SK-N-SH treated with all-trans-retinoic acid at 6 μM for 48 hours (cell line): ENCODE data around the gene SNAPC4.

Experiments
- ATAC-seq: fragments of 200-7000 bp; cut with Tn5 transposase; 3 replicates; pipeline ENCODE4 v1.9.1; 2020; ENCODE audit warnings: mild to moderate bottlenecking, moderate library complexity
- ARNTL ChIP-seq: fragments of 450-650 bp; formaldehyde crosslinking; IDR thresholded peaks from 2 replicates; pipeline ENCODE4 v1.5.0; 2020; ENCODE audit warnings: low read depth, mild to moderate bottlenecking, moderate library complexity, borderline replicate concordance
- CSDC2 ChIP-seq: fragments of 250-450 bp; sonication (Bioruptor Pico); IDR thresholded peaks from 2 replicates; pipeline ENCODE4 v1.5.0; 2020; ENCODE audit warnings: mild to moderate bottlenecking, moderate library complexity
- ESRRG ChIP-seq: fragments of 250-450 bp; sonication (Bioruptor Pico); IDR thresholded peaks from 2 replicates; pipeline ENCODE4 v1.6.1; 2021; ENCODE audit warnings: mild to moderate bottlenecking
- GLIS3 ChIP-seq: fragments of 250-450 bp; sonication (Bioruptor Pico); IDR thresholded peaks from 2 replicates; pipeline ENCODE4 v1.5.0; 2020; ENCODE audit warnings: mild to moderate bottlenecking, moderate library complexity
- OSR1 ChIP-seq: fragments of 250-450 bp; sonication (Bioruptor Pico); IDR thresholded peaks from 2 replicates; pipeline ENCODE4 v1.8.0; 2022; ENCODE audit warnings: moderate library complexity, mild to moderate bottlenecking, inconsistent platforms
- PPARA ChIP-seq: fragments of 250-450 bp; sonication (Bioruptor Pico); IDR thresholded peaks from 2 replicates; pipeline ENCODE4 v1.5.0; 2020; ENCODE audit warnings: mild to moderate bottlenecking, borderline replicate concordance
- RARB ChIP-seq: fragments of 250-450 bp; sonication (Bioruptor Pico); IDR thresholded peaks from 2 replicates; pipeline ENCODE4 v1.8.0; 2021; ENCODE audit warnings: mild to moderate bottlenecking, moderate library complexity
- SNAI2 ChIP-seq: fragments of 250-450 bp; sonication (Bioruptor Pico); IDR thresholded peaks from 2 replicates; pipeline ENCODE4 v1.5.0; 2020; ENCODE audit warnings: mild to moderate bottlenecking, moderate library complexity
- TCF4 ChIP-seq: fragments of 250-450 bp; sonication (Bioruptor Pico); IDR thresholded peaks from 2 replicates; pipeline ENCODE4 v1.8.0; 2021; ENCODE audit warnings: mild to moderate bottlenecking, moderate library complexity, borderline replicate concordance
- TOX ChIP-seq: fragments of 250-450 bp; sonication (Bioruptor Pico); IDR thresholded peaks from 2 replicates; pipeline ENCODE4 v1.8.0; 2021; ENCODE audit warnings: mild to moderate bottlenecking, moderate library complexity, borderline replicate concordance
- ZFP3 ChIP-seq: fragments of 250-450 bp; sonication (Bioruptor Pico); IDR thresholded peaks from 2 replicates; pipeline ENCODE4 v1.5.0; 2020; ENCODE audit warnings: mild to moderate bottlenecking, moderate library complexity
- ZFP30 ChIP-seq: fragments of 450-650 bp; formaldehyde crosslinking; IDR thresholded peaks from 2 replicates; pipeline ENCODE4 v1.5.0; 2022; ENCODE audit warnings: mild to moderate bottlenecking, moderate library complexity
- ZNF565 ChIP-seq: fragments of 450-650 bp; formaldehyde crosslinking; conservative IDR thresholded peaks from 2 replicates; pipeline ENCODE4 v1.5.0; 2020; ENCODE audit warnings: low read depth, mild to moderate bottlenecking, moderate library complexity
- ZNF70 ChIP-seq: fragments of 450-650 bp; formaldehyde crosslinking; IDR thresholded peaks from 2 replicates; pipeline ENCODE4 v1.5.0; 2020; ENCODE audit warnings: mild to moderate bottlenecking, moderate library complexity
- ZNF8 ChIP-seq: fragments of 450-650 bp; formaldehyde crosslinking; IDR thresholded peaks from 2 replicates; pipeline ENCODE4 v1.5.0; 2020; ENCODE audit warnings: mild to moderate bottlenecking, moderate library complexity
- TF ChIP-seq, protein P1 (sequence below): fragments of 250-450 bp; sonication (Bioruptor Pico); IDR thresholded peaks from 2 replicates; pipeline ENCODE4 v1.5.1; 2020; ENCODE audit warnings: low read depth, mild to moderate bottlenecking, moderate library complexity
- TF ChIP-seq, protein P2 (sequence below): fragments of 250-450 bp; sonication (Bioruptor Pico); IDR thresholded peaks from 2 replicates; pipeline ENCODE4 v1.8.0; 2021; ENCODE audit warnings: low read depth, mild to moderate bottlenecking, moderate library complexity, borderline replicate concordance
- TF ChIP-seq, protein P3 (sequence below): fragments of 250-450 bp; sonication (Bioruptor Pico); IDR thresholded peaks from 2 replicates; pipeline ENCODE4 v1.8.0; 2020; ENCODE audit warnings: mild to moderate bottlenecking, moderate library complexity, borderline replicate concordance
- TF ChIP-seq, protein P4 (sequence below): fragments of 250-450 bp; sonication (Bioruptor Pico); IDR thresholded peaks from 2 replicates; pipeline ENCODE4 v1.5.1; 2021; ENCODE audit warnings: mild to moderate bottlenecking, moderate library complexity

SNAPC4 gene

DNA sequence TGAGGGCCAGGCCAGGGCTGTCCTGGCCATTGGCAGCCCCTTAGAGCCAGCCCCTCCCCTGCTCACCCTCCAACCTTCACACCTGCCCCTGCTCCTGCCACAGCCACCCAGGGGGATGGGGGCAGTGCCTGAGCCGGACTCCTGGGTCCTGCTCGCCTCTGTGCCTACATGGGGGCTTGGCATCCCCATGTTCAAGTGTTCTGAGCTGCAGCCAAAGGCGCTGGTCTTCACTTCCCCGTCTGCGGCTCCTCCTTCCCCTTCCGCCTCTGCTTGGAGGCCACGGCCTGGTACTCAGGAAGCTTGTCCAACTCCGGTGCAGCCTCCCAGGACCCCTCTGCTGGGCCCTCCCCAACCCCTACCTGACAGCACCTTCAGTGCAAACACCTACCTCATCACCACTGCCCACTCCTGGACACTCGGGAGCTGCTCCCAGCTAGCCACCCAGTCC, 34.2 kb downstream of the SNAPC4 start (continued):
- TF ChIP-seq, protein P1, sequence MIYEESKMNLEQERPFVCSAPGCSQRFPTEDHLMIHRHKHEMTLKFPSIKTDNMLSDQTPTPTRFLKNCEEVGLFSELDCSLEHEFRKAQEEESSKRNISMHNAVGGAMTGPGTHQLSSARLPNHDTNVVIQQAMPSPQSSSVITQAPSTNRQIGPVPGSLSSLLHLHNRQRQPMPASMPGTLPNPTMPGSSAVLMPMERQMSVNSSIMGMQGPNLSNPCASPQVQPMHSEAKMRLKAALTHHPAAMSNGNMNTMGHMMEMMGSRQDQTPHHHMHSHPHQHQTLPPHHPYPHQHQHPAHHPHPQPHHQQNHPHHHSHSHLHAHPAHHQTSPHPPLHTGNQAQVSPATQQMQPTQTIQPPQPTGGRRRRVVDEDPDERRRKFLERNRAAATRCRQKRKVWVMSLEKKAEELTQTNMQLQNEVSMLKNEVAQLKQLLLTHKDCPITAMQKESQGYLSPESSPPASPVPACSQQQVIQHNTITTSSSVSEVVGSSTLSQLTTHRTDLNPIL (CRISPR knock-in tag), result no peak
- TF ChIP-seq ZNF70 (CRISPR knock-in tag) (no peak), TOX (no peak), TCF4 (no peak), ARNTL (CRISPR knock-in tag) (no peak)
- TF ChIP-seq, protein P2, sequence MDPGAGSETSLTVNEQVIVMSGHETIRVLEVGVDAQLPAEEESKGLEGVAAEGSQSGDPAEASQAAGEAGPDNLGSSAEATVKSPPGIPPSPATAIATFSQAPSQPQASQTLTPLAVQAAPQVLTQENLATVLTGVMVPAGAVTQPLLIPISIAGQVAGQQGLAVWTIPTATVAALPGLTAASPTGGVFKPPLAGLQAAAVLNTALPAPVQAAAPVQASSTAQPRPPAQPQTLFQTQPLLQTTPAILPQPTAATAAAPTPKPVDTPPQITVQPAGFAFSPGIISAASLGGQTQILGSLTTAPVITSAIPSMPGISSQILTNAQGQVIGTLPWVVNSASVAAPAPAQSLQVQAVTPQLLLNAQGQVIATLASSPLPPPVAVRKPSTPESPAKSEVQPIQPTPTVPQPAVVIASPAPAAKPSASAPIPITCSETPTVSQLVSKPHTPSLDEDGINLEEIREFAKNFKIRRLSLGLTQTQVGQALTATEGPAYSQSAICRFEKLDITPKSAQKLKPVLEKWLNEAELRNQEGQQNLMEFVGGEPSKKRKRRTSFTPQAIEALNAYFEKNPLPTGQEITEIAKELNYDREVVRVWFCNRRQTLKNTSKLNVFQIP, result no peak
- TF ChIP-seq, protein P3, sequence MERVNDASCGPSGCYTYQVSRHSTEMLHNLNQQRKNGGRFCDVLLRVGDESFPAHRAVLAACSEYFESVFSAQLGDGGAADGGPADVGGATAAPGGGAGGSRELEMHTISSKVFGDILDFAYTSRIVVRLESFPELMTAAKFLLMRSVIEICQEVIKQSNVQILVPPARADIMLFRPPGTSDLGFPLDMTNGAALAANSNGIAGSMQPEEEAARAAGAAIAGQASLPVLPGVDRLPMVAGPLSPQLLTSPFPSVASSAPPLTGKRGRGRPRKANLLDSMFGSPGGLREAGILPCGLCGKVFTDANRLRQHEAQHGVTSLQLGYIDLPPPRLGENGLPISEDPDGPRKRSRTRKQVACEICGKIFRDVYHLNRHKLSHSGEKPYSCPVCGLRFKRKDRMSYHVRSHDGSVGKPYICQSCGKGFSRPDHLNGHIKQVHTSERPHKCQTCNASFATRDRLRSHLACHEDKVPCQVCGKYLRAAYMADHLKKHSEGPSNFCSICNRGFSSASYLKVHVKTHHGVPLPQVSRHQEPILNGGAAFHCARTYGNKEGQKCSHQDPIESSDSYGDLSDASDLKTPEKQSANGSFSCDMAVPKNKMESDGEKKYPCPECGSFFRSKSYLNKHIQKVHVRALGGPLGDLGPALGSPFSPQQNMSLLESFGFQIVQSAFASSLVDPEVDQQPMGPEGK (CRISPR knock-in tag), result no peak

DNA sequence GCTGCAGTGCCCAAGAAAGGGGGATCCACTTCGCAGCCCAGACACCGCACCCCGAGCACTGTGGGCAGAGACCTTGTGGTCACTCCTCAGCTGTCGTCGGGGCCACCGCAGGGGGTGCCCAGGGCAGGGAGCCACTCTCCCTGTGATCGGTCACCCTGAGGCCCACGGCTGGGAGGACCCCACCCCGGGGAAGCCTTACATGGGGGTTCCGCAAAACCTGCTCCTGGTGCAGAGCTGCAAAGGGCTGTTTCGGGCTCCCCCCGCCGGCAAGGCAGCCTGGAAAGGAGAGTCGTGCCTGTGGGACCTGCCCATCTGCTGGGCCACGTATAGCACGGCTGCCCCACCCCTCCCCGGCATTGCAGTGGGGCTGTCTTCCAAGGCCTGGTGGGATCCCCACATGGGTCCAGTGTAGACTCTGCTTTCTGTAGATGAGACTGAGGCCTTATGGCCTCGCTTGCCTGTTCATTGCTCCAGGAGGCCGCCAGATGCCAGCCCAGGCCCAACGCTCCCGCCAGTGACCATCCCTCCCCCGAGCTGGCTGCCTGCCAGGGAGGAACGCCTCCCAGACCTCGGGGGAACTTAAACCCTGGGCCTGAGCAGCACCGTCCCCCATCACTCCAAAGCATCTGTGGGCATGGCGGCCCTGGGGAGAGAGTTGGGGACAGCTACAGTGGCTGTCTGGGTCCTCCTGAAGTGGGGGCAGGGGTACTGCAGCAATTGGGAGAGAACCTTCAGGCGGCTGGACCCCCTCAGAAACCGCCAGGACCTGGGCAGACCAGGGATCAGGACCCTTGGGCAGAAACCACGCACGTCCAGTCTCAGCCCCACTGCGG, 34.8 kb downstream of the SNAPC4 start:
- ATAC-seq, result no peak
- TF ChIP-seq TCF4 (peak; percentile 52; the same call in 1 of the 2 replicates), ESRRG (CRISPR knock-in tag) (no peak)

DNA sequence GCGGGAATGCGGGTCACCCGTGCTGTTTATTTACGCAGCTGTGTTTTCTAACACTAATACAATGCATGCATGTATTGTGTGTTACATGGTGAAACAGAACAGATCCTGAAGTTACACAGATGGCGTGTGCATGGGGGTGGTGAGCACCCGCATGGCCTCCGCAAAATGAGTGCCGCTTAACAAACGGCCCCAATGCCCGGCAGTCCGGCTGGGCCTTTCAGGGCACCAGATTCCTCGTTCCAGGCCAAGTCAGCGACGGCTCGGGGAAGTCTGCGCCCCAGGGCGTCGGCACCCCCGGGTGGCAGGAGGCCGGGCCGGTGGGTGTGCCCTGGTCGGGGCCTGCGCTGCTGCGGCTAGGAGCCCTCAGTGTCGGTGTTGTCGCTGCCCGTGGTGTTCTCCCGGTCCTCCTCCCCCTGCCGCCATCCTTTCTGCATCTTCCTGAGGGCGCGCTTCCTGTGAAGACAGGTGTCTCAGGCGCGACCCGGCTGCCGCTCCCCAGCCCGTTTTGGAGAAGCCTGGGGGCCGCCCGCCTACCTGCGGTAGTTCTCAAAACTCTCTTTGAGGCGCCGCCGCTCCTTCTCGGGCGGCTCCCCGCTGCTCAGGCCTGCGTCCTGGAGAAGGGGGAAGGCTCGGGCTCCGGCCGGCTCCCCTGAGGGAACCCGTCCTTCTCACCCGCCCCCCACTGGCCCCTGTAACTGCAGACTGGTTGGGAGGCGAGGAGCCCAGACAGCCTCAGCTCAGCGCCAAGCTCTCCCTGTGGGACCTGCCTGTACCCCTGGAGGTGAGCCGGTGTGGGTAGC, 35.8 kb downstream of the SNAPC4 start:
- ATAC-seq, result no peak

More for the DNA sequence above, 35.8 kb downstream of the SNAPC4 start:
- no peak for TF ChIP-seq OSR1 (CRISPR knock-in tag)
- no peak for TF ChIP-seq ESRRG (CRISPR knock-in tag)
- TF ChIP-seq ZNF70 (CRISPR knock-in tag), result no peak
- TF ChIP-seq PPARA, result no peak
- TF ChIP-seq, protein P3 (CRISPR knock-in tag), result no peak
- TF ChIP-seq TOX, result no peak
- no peak for TF ChIP-seq RARB (CRISPR knock-in tag)
- no peak for TF ChIP-seq ZNF8
- TF ChIP-seq, protein P4, sequence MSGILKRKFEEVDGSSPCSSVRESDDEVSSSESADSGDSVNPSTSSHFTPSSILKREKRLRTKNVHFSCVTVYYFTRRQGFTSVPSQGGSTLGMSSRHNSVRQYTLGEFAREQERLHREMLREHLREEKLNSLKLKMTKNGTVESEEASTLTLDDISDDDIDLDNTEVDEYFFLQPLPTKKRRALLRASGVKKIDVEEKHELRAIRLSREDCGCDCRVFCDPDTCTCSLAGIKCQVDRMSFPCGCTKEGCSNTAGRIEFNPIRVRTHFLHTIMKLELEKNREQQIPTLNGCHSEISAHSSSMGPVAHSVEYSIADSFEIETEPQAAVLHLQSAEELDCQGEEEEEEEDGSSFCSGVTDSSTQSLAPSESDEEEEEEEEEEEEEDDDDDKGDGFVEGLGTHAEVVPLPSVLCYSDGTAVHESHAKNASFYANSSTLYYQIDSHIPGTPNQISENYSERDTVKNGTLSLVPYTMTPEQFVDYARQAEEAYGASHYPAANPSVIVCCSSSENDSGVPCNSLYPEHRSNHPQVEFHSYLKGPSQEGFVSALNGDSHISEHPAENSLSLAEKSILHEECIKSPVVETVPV, result no peak
- no peak for TF ChIP-seq ZFP30 (CRISPR knock-in tag)
- TF ChIP-seq SNAI2 (CRISPR knock-in tag), result no peak
- no peak for TF ChIP-seq ZNF565 (CRISPR knock-in tag)
- TF ChIP-seq GLIS3, result no peak
- no peak for TF ChIP-seq CSDC2 (CRISPR knock-in tag)
- TF ChIP-seq, protein P1 (CRISPR knock-in tag), result no peak
- TF ChIP-seq ZFP3, result no peak
